ENCODE results near the gene SPRR2G.
"Not testable (repeated sequence)": the region's sequence is repeated elsewhere in the genome, so short reads cannot be mapped to it uniquely, and the experiment has no call there.

Gene SPRR2G

DNA sequence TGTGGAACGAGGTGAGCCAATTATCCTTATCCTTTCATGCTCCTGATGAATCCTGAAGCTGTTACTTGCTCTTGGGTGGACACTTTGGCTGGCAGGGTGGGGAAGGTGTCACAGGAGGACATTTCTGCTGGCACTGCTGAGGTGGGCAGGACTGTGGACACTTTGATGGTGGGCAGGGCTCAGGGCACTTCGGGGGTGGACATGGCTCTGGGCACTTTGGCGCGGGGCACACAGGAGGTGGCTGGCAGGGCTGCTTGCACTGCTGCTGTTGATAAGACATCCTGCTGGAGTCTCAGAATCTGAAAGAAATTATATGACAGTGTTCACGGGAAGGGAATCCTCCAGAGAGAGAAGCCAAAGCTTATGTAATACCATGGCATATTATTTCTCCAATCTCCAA is 38.2 kb downstream of the SPRR2G start:
- not testable (repeated sequence) for DNase-seq

DNA sequence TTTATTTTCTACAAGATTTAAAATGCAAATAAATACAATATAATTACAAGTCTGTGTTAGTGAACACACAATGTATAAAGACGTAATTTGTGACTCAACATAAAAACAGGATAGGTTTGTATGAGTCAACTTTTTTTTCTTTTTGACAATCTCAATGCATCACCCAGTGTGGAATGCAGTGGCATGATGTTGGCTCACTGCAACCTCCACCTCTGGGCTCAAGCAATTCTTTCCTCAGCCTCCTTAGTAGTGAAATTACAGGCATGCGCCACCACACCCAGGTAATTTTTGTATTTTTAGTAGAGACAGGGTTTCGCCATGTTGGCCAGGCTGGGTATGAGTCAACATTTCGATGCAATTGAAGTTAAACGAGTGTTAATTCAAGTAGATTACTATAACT is 50.4 kb downstream of the SPRR2G start:
- DNase-seq, result no peak

Data from activated CD8-positive, alpha-beta memory T cell treated with anti-CD3 and anti-CD28 coated beads, Interleukin-2, amount 50 U/mL, for 48 hours (primary cell).